ENCODE results near the gene NUTM1. TPM values are rescaled to one million over a fixed set of nuclear protein-coding genes. Genes with fewer than 3 reads are reported as not detected.

NUTM1 gene
- total and polyA plus RNA-seq, 2 of the 13 experiments (the other 11 are each of a cell fraction or from before 2014, with no cell fraction given), result not detected

GRCh38 chr15:34367101-34368081, 24.3 kb downstream of the NUTM1 start, which contains the start of gene LPCAT4 (continued):
- TF ChIP-seq, protein P1, sequence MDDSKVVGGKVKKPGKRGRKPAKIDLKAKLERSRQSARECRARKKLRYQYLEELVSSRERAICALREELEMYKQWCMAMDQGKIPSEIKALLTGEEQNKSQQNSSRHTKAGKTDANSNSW (CRISPR knock-in tag; IDR thresholded peaks at IDR 0.05; ENCODE audit: borderline replicate concordance), result no peak
- peak; percentile 62; the same call in 1 of the 2 replicates for TF ChIP-seq THRA (CRISPR knock-in tag; IDR thresholded peaks at IDR 0.05; ENCODE audit: borderline replicate concordance)
- no peak for TF ChIP-seq MLLT10 (CRISPR knock-in tag; IDR thresholded peaks at IDR 0.05)
- TF ChIP-seq ZNF615 (CRISPR knock-in tag; IDR thresholded peaks at IDR 0.05; ENCODE audit: borderline replicate concordance), result no peak
- TF ChIP-seq, protein P2, sequence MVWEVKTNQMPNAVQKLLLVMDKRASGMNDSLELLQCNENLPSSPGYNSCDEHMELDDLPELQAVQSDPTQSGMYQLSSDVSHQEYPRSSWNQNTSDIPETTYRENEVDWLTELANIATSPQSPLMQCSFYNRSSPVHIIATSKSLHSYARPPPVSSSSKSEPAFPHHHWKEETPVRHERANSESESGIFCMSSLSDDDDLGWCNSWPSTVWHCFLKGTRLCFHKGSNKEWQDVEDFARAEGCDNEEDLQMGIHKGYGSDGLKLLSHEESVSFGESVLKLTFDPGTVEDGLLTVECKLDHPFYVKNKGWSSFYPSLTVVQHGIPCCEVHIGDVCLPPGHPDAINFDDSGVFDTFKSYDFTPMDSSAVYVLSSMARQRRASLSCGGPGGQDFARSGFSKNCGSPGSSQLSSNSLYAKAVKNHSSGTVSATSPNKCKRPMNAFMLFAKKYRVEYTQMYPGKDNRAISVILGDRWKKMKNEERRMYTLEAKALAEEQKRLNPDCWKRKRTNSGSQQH (CRISPR knock-in tag; IDR thresholded peaks at IDR 0.05; ENCODE audit: low read depth), result peak; percentile 82; the same call in 1 of the 2 replicates
- peak; percentile 18; the same call in 1 of the 2 replicates for TF ChIP-seq CHCHD3 (CRISPR knock-in tag; IDR thresholded peaks at IDR 0.05)
- no peak for TF ChIP-seq RARG (CRISPR knock-in tag; IDR thresholded peaks at IDR 0.05; ENCODE audit: low read depth)
- TF ChIP-seq, protein P3, sequence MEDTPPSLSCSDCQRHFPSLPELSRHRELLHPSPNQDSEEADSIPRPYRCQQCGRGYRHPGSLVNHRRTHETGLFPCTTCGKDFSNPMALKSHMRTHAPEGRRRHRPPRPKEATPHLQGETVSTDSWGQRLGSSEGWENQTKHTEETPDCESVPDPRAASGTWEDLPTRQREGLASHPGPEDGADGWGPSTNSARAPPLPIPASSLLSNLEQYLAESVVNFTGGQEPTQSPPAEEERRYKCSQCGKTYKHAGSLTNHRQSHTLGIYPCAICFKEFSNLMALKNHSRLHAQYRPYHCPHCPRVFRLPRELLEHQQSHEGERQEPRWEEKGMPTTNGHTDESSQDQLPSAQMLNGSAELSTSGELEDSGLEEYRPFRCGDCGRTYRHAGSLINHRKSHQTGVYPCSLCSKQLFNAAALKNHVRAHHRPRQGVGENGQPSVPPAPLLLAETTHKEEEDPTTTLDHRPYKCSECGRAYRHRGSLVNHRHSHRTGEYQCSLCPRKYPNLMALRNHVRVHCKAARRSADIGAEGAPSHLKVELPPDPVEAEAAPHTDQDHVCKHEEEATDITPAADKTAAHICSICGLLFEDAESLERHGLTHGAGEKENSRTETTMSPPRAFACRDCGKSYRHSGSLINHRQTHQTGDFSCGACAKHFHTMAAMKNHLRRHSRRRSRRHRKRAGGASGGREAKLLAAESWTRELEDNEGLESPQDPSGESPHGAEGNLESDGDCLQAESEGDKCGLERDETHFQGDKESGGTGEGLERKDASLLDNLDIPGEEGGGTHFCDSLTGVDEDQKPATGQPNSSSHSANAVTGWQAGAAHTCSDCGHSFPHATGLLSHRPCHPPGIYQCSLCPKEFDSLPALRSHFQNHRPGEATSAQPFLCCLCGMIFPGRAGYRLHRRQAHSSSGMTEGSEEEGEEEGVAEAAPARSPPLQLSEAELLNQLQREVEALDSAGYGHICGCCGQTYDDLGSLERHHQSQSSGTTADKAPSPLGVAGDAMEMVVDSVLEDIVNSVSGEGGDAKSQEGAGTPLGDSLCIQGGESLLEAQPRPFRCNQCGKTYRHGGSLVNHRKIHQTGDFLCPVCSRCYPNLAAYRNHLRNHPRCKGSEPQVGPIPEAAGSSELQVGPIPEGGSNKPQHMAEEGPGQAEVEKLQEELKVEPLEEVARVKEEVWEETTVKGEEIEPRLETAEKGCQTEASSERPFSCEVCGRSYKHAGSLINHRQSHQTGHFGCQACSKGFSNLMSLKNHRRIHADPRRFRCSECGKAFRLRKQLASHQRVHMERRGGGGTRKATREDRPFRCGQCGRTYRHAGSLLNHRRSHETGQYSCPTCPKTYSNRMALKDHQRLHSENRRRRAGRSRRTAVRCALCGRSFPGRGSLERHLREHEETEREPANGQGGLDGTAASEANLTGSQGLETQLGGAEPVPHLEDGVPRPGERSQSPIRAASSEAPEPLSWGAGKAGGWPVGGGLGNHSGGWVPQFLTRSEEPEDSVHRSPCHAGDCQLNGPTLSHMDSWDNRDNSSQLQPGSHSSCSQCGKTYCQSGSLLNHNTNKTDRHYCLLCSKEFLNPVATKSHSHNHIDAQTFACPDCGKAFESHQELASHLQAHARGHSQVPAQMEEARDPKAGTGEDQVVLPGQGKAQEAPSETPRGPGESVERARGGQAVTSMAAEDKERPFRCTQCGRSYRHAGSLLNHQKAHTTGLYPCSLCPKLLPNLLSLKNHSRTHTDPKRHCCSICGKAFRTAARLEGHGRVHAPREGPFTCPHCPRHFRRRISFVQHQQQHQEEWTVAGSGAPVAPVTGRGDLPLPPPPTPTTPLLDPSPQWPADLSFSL (CRISPR knock-in tag; IDR thresholded peaks at IDR 0.05), result no peak
- TF ChIP-seq ZNF12 (CRISPR knock-in tag; IDR thresholded peaks at IDR 0.05), result no peak
- TF ChIP-seq ZFX (CRISPR knock-in tag; IDR thresholded peaks at IDR 0.05; ENCODE audit: low read depth), result peak; percentile 76
- peak; percentile 75; the same call in 1 of the 2 replicates for TF ChIP-seq ZNF709 (CRISPR knock-in tag; IDR thresholded peaks at IDR 0.05)
- peak; percentile 49; the same call in 1 of the 2 replicates for TF ChIP-seq YEATS2 (CRISPR knock-in tag; IDR thresholded peaks at IDR 0.05; ENCODE audit: borderline replicate concordance)
- TF ChIP-seq TEAD3 (CRISPR knock-in tag; optimal IDR thresholded peaks at IDR 0.05; ENCODE audit: borderline replicate concordance), result peak; percentile 35
- TF ChIP-seq ZNF83 (CRISPR knock-in tag; IDR thresholded peaks at IDR 0.05; ENCODE audit: borderline replicate concordance), result no peak
- TF ChIP-seq ZNF747 (CRISPR knock-in tag; IDR thresholded peaks at IDR 0.05; ENCODE audit: borderline replicate concordance), result peak; percentile 29; the same call in 1 of the 2 replicates
- TF ChIP-seq ZNF556 (CRISPR knock-in tag; IDR thresholded peaks at IDR 0.05; ENCODE audit: borderline replicate concordance), result peak; percentile 72; the same call in 1 of the 2 replicates
- TF ChIP-seq HOXA9 (CRISPR knock-in tag; IDR thresholded peaks at IDR 0.05; ENCODE audit: borderline replicate concordance), result no peak
- no peak for TF ChIP-seq SATB2 (CRISPR knock-in tag; IDR thresholded peaks at IDR 0.05)
- peak; percentile 77 for TF ChIP-seq ZNF598 (CRISPR knock-in tag; IDR thresholded peaks at IDR 0.05; ENCODE audit: borderline replicate concordance)
